DMS 273 treated with DMSO at 0.1 percent for 48 hours (cell line): ENCODE measurements around the gene AKR1B1.

Source experiments
- DNase-seq: peaks from one replicate; lab custom pipeline; 2025; lab: John Stamatoyannopoulos, UW

Gene AKR1B1

GRCh38 chr7:134444198-134444960 is 14.5 kb downstream of the AKR1B1 start:
- DNase-seq: no peak

DNA sequence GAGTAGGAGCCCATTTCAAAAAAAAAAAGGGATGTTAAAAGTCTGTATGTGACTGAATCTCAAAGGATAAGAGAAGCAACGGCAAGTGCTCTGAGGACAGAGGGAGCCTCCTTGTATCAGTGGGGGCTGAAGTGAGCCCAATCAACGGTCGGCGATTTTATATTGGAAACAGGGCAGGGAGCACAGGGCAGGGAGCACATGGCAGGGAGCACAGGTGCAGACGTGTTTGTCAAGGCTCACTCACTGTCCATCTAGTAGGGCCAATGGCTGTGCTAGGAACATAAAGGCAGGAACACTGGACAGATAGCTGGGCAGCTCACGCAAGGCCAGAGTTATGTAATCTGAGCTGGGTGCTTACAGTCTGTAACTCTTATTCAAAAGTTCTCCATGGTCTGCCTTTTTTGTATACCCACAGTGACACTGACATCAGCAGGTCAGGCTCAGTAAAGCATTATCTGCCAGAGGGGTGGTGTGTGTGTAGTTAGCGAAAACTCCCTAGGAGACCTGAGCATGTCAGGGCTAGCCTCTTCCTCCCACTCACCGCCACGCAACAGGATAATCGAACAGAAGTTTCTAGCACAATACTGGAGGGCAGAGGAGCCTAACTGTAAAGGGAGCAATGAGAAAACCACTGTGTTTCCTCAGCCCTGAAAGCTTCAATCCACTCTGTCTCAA is 15.4 kb downstream of the AKR1B1 start:
- DNase-seq: no peak

- no peak for DNase-seq
Measured at GRCh38 chr7:134442441-134443220, 16.3 kb downstream of the AKR1B1 start.

GRCh38 chr7:134441264-134441663 is 17.6 kb downstream of the AKR1B1 start:
- DNase-seq: no peak

DNA sequence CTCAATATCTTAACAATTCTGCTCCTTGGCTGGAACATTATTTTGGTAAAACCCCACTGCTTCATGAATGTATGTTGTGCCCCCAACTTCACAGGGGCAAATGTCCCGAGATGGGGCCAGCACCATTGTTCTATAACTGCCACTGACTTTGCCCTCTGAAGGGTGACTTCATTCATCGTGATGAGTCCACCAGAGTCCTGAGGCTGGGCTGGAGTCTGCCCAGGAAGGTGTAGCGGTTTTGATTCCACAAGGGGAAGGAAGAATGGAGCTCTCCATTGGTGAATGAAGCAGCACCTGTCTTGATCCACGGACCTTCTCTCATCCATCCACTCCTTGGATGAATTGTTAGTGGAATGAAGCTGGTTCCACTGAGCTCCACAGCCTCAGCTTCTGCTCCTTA is 18.4 kb downstream of the AKR1B1 start:
- no peak for DNase-seq

- no peak for DNase-seq
Measured at GRCh38 chr7:134440067-134440466, 18.8 kb downstream of the AKR1B1 start.

DNA sequence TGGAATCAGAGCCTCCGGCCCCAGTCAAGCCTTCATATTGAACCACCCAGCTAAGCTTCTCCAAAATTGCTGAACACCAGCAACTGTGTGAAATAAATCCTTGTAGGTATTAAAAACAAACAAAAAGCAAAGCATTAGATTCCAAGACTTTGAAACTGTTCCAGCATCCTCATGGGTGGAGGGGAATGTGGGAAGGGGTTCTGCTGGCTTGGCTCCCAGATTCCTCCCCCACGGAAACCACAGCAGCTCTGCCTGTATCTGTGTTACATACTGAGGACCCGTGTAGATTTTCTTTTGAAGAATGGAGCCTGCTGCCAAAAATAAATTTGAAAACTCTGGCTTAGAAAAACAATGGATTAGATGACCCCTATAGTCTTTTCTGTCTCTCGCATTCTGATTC is 20.0 kb downstream of the AKR1B1 start:
- DNase-seq: no peak

DNA sequence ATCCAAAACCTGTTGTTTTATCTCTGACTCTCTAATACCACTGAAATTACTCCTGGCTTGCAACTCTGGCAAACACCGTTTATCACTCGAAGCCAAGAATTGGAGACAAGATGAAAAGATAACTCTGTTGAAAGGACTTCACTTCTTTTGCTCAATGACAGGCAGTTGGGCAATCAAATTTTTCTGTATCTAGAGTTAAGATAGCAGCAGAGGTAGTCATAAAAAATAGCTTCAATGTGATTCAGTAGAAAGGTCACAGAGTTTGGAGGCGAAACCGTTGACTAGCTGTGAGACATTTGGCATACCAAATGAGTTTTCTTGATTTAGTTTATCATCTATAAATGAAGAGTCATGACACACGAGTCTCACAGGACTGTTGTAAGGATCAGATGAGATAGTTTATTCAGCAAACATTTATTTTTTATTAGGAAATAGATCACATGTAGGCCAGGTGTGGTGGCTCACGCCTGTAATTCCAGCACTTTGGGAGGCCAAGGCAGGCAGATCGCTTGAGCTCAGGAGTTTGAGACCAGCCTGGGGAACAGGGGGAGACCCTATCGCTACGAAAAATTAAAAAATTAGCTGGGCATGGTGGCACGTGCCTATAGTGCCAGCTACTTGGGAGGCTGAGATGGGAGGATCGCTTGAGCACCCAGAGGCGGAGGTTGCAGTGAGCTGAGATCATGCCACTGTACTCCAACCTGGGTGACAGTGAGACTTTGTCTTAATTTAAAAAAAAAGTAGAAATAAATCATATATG is 23.6 kb downstream of the AKR1B1 start:
- no peak for DNase-seq

DNA sequence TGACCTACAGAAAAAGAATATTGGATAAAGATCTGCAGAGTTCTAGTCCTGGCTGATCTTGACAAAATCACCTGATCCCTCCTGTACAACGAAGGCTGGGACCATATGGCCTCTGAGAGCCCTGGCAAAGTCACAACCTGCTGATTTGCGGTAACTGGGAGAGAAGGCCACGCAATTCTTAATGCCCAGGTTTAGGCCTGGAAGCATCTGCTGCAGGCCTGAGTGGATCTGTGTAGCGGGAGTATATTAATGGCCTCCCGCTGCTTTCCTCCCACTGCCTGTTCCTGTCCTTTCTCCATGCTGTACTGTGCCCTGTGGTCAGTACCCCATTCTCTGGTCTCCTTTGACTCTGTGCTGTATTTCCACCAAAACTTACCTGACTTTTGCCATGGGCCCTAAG is 24.2 kb downstream of the AKR1B1 start:
- peak; percentile 41 for DNase-seq

DNA sequence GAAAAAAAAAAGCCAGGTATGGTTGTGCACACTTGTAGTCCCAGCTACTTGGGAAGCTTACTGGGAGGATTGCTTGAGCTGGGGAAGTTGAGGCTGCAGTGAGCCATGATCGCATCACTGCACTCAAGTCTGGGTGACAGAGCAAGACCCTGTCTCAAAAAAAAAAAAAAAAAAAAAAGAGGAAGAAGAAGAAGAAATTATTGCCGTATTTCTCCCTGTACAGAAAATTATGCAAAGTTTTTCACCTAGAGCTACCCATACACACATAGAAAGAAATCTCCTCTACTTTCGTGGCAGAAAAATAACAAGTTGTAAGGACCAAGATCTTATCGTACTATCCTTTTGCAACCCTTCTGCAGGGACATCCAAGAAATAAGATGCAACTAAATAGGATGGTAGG is 25.5 kb downstream of the AKR1B1 start:
- DNase-seq: no peak

DNA sequence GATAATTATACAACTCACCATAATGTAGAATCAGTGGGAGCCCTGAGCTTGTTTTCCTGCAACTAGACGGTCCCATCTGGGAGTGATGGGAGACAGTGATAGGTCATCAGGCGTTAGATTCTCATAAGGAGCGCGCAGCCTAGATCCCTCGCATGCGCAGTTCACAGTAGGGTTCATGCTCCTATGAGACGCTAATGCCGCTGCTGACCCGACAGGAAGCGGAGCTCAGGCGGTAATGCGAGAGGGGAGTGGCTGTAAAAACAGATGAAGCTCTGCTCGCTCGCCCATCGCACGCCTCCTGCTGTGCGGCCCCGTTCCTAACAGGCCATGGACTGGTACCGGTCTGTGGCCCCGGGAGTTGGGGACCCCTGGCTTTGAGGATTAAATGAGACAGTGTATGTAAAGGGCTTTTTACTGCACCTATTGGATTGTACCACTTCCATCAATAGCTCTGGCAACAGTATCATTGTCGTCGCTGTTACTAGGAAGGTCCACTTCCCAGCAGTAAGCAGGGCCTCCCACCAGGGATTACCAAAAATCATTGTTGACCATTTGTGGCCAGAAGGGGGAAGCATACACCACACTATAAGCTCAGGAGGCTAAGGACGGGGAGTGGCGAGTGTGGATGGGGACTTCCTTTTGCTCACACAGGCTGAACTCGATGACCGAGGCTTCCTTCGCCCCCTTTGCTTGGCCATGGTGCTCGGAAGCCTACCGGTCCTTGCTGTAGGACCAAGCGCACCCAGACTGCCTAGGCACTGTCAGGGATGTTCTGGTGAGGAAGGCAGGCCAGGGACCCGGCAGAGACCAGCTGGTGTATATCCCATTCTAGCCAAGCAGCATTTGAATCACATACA is 26.4 kb downstream of the AKR1B1 start:
- peak; percentile 85 for DNase-seq

GRCh38 chr7:134431815-134432214 is 27.1 kb downstream of the AKR1B1 start:
- DNase-seq: no peak

- DNase-seq: no peak
Measured at GRCh38 chr7:134429481-134429880, 29.4 kb downstream of the AKR1B1 start.

DNA sequence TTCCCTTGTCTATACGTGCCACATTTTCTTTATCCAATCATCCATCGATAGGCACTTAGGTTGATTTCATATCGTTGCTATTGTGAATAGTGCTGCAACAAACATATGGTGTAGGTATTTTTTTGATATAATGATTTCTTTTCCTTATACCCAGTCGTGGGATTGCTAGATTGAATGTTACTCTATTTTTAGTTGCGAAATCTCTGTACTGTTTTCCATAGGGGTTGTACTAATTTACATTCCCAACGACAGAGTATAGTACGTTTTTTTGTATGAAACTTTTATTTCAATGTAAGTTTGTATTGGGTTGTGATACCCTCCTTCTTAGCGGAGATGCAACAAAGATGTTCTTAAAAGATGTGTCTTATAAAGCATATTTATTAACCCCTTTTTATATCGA is 30.0 kb downstream of the AKR1B1 start:
- DNase-seq: no peak

GRCh38 chr7:134427896-134428295 is 31.0 kb downstream of the AKR1B1 start:
- no peak for DNase-seq

- DNase-seq: no peak
Measured at GRCh38 chr7:134425777-134426176, 33.1 kb downstream of the AKR1B1 start.

GRCh38 chr7:134422638-134423037 is 36.3 kb downstream of the AKR1B1 start:
- no peak for DNase-seq

- DNase-seq: no peak
Measured at GRCh38 chr7:134422008-134422407, 36.9 kb downstream of the AKR1B1 start.

- DNase-seq: peak; percentile 61
Measured at GRCh38 chr7:134420424-134421125, 38.3 kb downstream of the AKR1B1 start.

GRCh38 chr7:134419875-134420274 is 39.0 kb downstream of the AKR1B1 start:
- DNase-seq: no peak

DNA sequence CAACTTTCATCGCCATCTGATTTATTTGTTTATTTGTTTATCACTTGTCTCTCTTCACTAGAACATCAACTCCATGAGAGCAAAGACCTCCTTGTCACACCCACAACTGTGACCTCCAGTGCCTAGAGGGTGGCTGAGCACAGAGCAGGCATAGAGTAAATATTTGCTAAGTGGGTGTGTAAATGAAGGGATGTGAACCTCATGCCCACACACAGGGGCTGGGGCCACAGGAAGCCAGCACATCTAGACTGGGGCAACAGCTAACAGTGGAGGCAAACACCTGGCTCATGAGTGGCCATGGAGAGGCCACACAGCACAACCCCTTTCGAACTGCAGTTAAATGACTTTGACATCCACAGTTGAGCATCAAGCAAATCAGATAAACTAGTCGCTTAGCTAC is 39.8 kb downstream of the AKR1B1 start:
- no peak for DNase-seq
